Karpas-422 (cell line): Measurements from ENCODE around the gene LTO1. TPM values are rescaled to one million over a fixed set of nuclear protein-coding genes. Genes with fewer than 3 reads are reported as not detected.

Experiments
- DNase-seq: peaks from one replicate; pipeline ENCODE4 v3.0.0-alpha.2; 2015
- H2AFZ ChIP-seq: fragments of 200-600 bp; sonication (generic); 2 replicates; pipeline ENCODE4 v1.6.1; 2014; ENCODE audit warnings: antibody characterized with exemption, low read length, mixed read lengths
- H3K27ac ChIP-seq: fragments of 200-600 bp; sonication (generic); 2 replicates; pipeline ENCODE4 v1.5.1; 2014; ENCODE audit warnings: mild to moderate bottlenecking, low read length, moderate library complexity
- H3K27me3 ChIP-seq: fragments of 200-600 bp; sonication (generic); 2 replicates; pipeline ENCODE4 v1.6.1; 2014; ENCODE audit warnings: low read length, mixed read lengths
- H3K36me3 ChIP-seq: fragments of 200-600 bp; sonication (generic); 2 replicates; pipeline ENCODE4 v1.6.1; 2014; ENCODE audit warnings: low read length, mixed read lengths; ENCODE audit not compliant: insufficient read depth
- H3K4me1 ChIP-seq: fragments of 200-600 bp; sonication (generic); 2 replicates; pipeline ENCODE4 v1.6.1; 2014; ENCODE audit warnings: mild to moderate bottlenecking, low read length, mixed read lengths
- H3K4me2 ChIP-seq: fragments of 200-600 bp; sonication (generic); 2 replicates; pipeline ENCODE4 v1.6.1; 2014; ENCODE audit warnings: low read length, low read depth, mild to moderate bottlenecking; ENCODE audit not compliant: poor library complexity, severe bottlenecking
- H3K4me3 ChIP-seq: fragments of 200-600 bp; sonication (generic); 2 replicates; pipeline ENCODE4 v1.5.1; 2014; ENCODE audit warnings: mild to moderate bottlenecking, antibody characterized with exemption, low read length, mixed read lengths
- H3K79me2 ChIP-seq: fragments of 200-600 bp; sonication (generic); 2 replicates; pipeline ENCODE4 v1.6.1; 2014; ENCODE audit warnings: mild to moderate bottlenecking, low read length, mixed read lengths
- H3K9ac ChIP-seq: fragments of 200-600 bp; sonication (generic); 2 replicates; pipeline ENCODE4 v1.6.0; 2014; ENCODE audit warnings: low read length
- H3K9me2 ChIP-seq: fragments of 200-600 bp; sonication (generic), shearing (Covaris generic); replicated peaks from 2 replicates; pipeline ENCODE4 v1.6.0; 2014; ENCODE audit warnings: mild to moderate bottlenecking, low read length, moderate library complexity; ENCODE audit not compliant: insufficient read depth
- H3K9me3 ChIP-seq: fragments of 300-700, 200-600 bp; sonication (generic); 2 replicates; pipeline ENCODE4 v1.6.1; 2014; ENCODE audit warnings: low read length, mixed read lengths
- H4K20me1 ChIP-seq: fragments of 200-600 bp; sonication (generic); 2 replicates; pipeline ENCODE4 v1.6.1; 2014; ENCODE audit warnings: mild to moderate bottlenecking, antibody characterized with exemption, low read length, low read depth; ENCODE audit not compliant: insufficient read depth
- total RNA-seq: library from RNA; depleted of rRNA; stranded (reverse); fragments of >200 nt; shearing (Covaris generic); gene quantifications from 2 replicates; pipeline ENCODE4 v1.2.3, GENCODE V29; 2014; ENCODE audit warnings: low replicate concordance; rRNA removed

LTO1 gene
- total RNA-seq, 1 experiment from 2014 or later = 26.2 TPM

- no peak for DNase-seq
- Histone ChIP-seq H2AFZ (no peak overlapping the region), H3K4me1 (no peaks in the 10 kb centered on the region), H3K4me2 (no peak overlapping the region), H3K27me3 (no peaks in the 10 kb centered on the region), H3K4me3 (no peak overlapping the region), H4K20me1 (no peaks in the 10 kb centered on the region), H3K36me3 (no peaks in the 10 kb centered on the region), H3K9me3 (no peaks in the 10 kb centered on the region), H3K9ac (no peak overlapping the region), H3K27ac (no peak overlapping the region), H3K79me2 (no peaks in the 10 kb centered on the region), H3K9me2 (no peaks in the 10 kb centered on the region)
These were observed 54.4 kb downstream of the LTO1 start for GRCh38 chr11:69620683-69621290.

DNA sequence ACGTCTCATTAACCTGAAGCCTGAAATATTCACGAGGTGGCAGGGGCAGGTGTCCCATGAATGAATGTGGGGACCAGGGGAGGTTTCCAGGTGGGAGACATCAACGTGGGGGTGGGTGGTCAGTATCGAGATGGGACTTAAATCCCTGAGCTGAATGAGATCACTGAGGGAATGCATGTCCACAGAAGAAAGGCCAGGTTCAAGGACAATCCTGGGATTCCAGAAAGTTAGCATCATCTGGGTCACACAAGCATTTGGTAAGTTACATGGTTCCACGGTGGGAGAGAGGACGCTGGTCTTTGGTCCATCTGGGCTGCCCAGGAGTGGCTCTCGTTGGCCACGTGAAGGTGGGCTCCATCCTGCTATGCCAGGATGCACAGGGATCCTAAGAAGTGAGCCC lies 56.9 kb downstream of the LTO1 start:
- Histone ChIP-seq H3K9me2 (no peaks in the 10 kb centered on the region), H3K4me3 (no peak overlapping the region), H3K36me3 (no peaks in the 10 kb centered on the region), H4K20me1 (no peaks in the 10 kb centered on the region), H3K9ac (no peak overlapping the region), H3K4me1 (no peaks in the 10 kb centered on the region), H3K27ac (no peak overlapping the region), H3K9me3 (no peaks in the 10 kb centered on the region), H2AFZ (no peak overlapping the region), H3K4me2 (no peak overlapping the region), H3K79me2 (no peaks in the 10 kb centered on the region), H3K27me3 (no peaks in the 10 kb centered on the region)
- no peak for DNase-seq

DNA sequence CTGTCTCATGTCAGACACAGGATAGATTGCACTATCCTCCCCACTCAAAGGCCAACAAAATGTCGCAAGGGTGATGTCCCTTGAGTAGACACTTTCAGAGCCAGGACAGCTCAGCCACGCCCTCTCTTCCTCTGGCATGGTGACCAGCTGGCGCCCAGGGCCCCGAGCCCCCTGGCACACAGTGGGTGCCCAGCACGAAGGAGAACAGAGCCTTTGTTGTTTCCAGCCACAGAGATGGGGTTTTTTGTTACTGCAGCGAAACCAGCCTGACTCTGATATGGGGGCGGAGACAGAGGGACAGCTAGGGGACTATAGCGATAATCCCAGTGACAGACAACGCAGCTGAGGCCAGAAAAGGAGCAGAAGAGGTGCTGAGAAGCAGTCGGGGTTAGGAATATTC lies 57.5 kb downstream of the LTO1 start:
- Histone ChIP-seq H3K79me2 (no peaks in the 10 kb centered on the region), H4K20me1 (no peaks in the 10 kb centered on the region), H3K4me1 (no peaks in the 10 kb centered on the region), H3K4me2 (no peak overlapping the region), H3K27me3 (no peaks in the 10 kb centered on the region), H3K9ac (no peak overlapping the region), H3K36me3 (no peaks in the 10 kb centered on the region), H3K9me3 (no peaks in the 10 kb centered on the region), H3K27ac (no peak overlapping the region), H3K4me3 (no peak overlapping the region), H2AFZ (no peak overlapping the region), H3K9me2 (no peaks in the 10 kb centered on the region)
- no peak for DNase-seq

DNA sequence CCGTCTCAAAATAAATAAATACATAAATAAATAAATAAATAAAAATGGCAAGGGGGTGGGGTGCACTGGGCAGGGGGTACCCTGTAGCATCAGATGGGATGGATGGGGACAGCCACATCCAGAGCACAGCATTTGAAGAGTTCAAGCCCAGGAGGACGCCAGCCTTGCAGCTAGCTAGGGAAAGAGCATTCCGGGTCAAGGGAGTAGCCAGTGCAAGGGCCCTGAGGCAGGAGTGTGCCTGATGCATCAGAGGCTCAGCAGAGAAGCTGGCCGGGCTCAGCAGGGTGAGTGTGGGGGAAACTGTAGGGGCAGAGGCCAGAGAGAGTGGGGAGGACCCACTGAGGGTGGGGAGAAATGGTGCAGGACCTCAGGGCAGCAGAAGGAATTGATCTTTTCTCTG lies 57.9 kb downstream of the LTO1 start:
- H3K4me2 ChIP-seq = no peak overlapping the region
- no peaks in the 10 kb centered on the region for H3K79me2 ChIP-seq
- H3K9me3 ChIP-seq = no peaks in the 10 kb centered on the region
- H3K27ac ChIP-seq = no peak overlapping the region
- H3K9ac ChIP-seq = no peak overlapping the region
- H3K4me3 ChIP-seq = no peak overlapping the region
- DNase-seq = no peak
- H3K4me1 ChIP-seq = no peaks in the 10 kb centered on the region
- no peaks in the 10 kb centered on the region for H3K9me2 ChIP-seq
- H2AFZ ChIP-seq = no peak overlapping the region
- no peaks in the 10 kb centered on the region for H3K27me3 ChIP-seq
- H4K20me1 ChIP-seq = no peaks in the 10 kb centered on the region
- H3K36me3 ChIP-seq = no peaks in the 10 kb centered on the region

Other genes with a start within 250 kb of the LTO1 start
- not detected in 2 replicates for gene LINC01488, start 193.7 kb downstream of the LTO1 start, total RNA-seq
- gene CCND1, start 34.2 kb downstream of the LTO1 start, total RNA-seq = 0.54 and 4.3 TPM in 2 replicates
- not detected in 2 replicates for gene FGF19, start 28.7 kb upstream of the LTO1 start, total RNA-seq
- not detected in 2 replicates for gene FGF4, start 100.0 kb upstream of the LTO1 start, total RNA-seq
- not detected in 2 replicates for gene FGF3, start 144.1 kb upstream of the LTO1 start, total RNA-seq